Measurements from ENCODE around the gene INSL4.

Gene INSL4

DNA sequence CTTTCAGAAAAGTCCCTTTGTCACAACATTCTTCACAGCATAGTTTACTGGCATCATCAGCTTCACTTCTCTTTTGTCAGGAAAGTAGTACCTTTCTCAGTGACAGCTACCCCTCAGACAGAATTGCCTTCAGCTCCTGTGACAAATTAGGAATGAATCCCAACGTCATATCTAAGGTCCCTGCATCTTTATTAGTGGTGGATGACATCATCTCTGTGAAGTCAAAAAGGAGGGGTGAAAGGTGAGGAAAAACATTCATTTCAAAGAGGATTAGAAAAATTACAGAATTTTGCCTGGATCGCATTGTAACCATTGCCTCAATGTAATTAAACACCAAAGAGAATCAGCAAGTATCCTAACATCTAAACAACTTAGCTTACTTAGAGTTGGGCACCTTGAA is 37.9 kb upstream of the INSL4 start:
- no peak overlapping the region for H3K4me3 ChIP-seq (ENCODE audit: control insufficient read depth, low read depth, low read length)
- TF ChIP-seq, protein P1, sequence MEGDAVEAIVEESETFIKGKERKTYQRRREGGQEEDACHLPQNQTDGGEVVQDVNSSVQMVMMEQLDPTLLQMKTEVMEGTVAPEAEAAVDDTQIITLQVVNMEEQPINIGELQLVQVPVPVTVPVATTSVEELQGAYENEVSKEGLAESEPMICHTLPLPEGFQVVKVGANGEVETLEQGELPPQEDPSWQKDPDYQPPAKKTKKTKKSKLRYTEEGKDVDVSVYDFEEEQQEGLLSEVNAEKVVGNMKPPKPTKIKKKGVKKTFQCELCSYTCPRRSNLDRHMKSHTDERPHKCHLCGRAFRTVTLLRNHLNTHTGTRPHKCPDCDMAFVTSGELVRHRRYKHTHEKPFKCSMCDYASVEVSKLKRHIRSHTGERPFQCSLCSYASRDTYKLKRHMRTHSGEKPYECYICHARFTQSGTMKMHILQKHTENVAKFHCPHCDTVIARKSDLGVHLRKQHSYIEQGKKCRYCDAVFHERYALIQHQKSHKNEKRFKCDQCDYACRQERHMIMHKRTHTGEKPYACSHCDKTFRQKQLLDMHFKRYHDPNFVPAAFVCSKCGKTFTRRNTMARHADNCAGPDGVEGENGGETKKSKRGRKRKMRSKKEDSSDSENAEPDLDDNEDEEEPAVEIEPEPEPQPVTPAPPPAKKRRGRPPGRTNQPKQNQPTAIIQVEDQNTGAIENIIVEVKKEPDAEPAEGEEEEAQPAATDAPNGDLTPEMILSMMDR (IDR thresholded peaks at IDR 0.05; ENCODE audit: control insufficient read depth, insufficient read depth, low read depth, low read length, missing control alignments): no peak
- no peak for DNase-seq (ENCODE audit: low read depth)

DNA sequence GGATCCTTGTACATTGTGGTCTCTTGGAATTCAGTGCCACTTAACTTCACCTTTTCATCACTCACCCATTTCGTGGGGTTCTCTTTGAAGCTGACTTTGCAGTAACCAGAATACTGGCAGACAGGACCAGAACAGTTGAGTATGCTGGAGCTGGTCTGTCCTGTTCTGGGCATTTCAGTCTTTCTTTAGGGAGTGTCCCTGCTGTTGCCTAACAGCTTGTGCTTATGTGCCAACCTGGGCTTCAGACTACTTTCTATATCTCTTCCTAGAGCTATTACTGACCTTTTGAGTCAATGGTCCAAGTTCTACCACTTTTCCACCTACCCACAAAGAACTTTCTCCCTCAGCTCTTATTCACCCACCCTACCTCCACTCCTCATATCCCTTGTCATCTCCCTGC is 35.8 kb upstream of the INSL4 start:
- no peak overlapping the region for H3K4me3 ChIP-seq (ENCODE audit: control insufficient read depth, low read depth, low read length)
- DNase-seq (ENCODE audit: low read depth): no peak
- TF ChIP-seq, protein P1 (IDR thresholded peaks at IDR 0.05; ENCODE audit: control insufficient read depth, insufficient read depth, low read depth, low read length, missing control alignments): no peak

DNA sequence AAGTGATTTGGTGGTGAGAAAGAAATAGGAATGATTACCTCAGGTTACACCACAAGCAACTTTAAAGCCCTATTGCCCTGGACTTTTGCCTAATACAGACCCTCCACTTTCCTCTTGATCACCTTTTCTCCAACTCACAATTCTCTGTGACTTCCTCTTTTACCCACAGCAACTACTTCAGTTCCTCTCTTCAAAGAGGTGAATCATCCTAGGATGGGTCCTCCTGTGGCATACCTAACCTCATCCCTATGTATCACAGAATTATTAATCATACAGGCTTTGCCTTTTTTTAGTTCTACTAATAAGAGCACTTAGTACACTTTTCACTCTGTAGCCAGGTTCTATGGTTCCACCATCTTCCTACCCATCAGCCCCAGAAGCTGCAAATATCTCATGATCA is 26.1 kb upstream of the INSL4 start:
- TF ChIP-seq, protein P1 (IDR thresholded peaks at IDR 0.05; ENCODE audit: control insufficient read depth, insufficient read depth, low read depth, low read length, missing control alignments): no peak
- DNase-seq (ENCODE audit: low read depth): no peak
- no peak overlapping the region for H3K4me3 ChIP-seq (ENCODE audit: control insufficient read depth, low read depth, low read length)

DNA sequence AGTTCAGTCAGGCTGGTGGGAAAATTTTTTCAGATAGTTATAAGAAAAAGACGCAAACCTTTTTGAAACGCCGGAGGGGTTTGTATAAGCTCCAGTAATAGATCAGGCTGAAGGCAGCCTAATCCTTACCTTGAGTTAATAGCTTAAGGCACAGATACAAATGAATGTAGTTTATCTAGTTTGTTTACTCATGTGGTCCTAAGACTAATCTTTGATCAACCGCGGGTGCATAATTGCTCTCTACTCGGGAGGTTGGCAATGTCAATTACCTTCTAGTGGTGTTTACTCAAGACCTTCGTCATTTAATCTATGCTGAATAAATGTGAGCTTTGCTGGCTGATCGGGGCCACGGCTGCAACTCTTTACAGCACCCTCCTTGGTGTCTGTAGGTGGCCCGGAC is 665 bp upstream of the INSL4 start:
- H3K4me3 ChIP-seq (ENCODE audit: control insufficient read depth, low read depth, low read length): no peak overlapping the region
- TF ChIP-seq, protein P1 (IDR thresholded peaks at IDR 0.05; ENCODE audit: control insufficient read depth, insufficient read depth, low read depth, low read length, missing control alignments): no peak
- DNase-seq (ENCODE audit: low read depth): no peak

DNA sequence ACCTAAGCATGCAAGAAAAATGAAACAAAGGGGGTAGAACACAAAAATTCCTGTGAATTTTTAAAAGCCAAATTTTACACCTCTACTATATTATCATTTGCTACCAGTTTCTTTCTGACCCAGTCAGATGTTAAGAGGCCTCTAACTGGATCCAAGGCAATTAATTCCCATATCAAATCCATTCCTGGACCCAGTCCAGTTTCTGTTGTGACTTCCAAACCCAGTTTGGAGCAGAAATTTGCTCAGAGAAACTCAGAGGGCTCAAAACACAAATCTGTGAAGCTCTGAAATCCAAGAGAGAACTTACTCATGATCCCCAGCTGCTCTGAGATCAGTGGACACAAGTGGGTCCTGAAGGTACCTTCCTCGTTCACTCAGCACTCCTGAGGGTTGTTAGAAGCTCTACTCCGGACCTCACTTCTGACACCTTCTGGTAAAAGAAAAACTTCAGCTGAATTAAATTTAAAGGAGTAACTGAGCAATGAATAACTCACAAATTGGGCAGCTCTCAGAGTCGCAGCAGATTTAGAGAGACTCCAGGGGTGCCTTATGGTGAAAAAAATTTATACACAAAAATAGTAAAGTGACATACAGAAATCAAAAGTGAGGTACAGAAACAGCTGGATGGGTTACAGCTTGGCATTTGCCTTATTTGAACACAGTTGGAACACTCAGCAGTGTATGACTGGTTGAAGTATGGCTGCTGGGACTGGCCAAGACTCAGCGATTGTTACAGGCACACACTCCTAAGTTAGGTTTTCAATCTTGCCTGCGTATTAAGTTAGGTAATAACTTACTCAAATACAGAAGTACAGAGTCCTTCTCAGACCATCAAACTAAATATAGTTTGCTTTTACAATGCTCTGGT is 32.4 kb downstream of the INSL4 start:
- DNase-seq (ENCODE audit: low read depth): no peak
- TF ChIP-seq, protein P1 (IDR thresholded peaks at IDR 0.05; ENCODE audit: control insufficient read depth, insufficient read depth, low read depth, low read length, missing control alignments): peak; percentile 21
- no peak overlapping the region for H3K4me3 ChIP-seq (ENCODE audit: control insufficient read depth, low read depth, low read length)

DNA sequence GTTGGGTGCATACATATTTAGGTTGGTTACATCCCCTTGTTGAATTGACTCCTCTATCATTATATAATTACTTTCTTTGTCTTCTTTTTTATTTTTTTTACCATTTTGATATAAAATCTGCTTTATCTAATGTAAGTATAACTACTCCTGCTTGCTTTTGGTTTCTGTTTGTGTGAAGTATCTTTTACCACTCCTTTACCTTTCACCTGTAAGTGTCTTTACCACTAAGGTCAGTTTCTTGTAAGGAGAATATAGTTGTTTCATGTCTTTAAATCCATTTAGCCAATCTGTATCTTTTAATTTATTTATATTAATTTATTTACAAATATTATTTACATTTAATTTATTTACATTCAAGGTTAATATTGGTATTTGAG is 33.0 kb downstream of the INSL4 start:
- TF ChIP-seq, protein P1 (IDR thresholded peaks at IDR 0.05; ENCODE audit: control insufficient read depth, insufficient read depth, low read depth, low read length, missing control alignments): no peak
- no peak overlapping the region for H3K4me3 ChIP-seq (ENCODE audit: control insufficient read depth, low read depth, low read length)
- no peak for DNase-seq (ENCODE audit: low read depth)

All from AG09309 (cell line).